ENCODE measurements around the gene DLG2. TPM values are rescaled to one million over a fixed set of nuclear protein-coding genes. Genes with fewer than 3 reads are reported as not detected.

Gene DLG2
- total and polyA plus RNA-seq, 4 donors = 1.3 to 23.3 (median 10.9) TPM

DNA sequence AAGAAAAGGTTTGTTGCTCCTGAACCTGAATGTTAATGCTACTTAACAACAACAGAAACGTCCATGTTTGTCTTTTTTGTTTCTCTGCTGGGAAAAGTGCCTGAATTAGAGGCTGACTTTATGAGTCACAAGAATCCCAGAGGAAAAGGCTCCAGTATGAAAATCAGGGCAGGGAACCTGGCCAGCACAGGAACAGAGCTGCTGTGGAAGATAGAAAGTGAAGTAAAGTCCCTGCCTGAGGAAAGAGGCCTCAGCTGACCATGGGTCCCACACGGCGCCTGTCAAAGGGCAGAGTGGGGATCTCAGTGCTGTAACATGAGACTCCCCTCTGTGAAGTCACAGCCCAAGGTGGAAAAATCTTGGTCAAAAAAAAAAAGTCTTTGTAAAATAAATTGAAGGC lies 1708.7 kb downstream of the DLG2 start:
- intact Hi-C loops (cut with DNase I) = no loop called here
- Histone ChIP-seq H3K4me1 (ENCODE audit: control insufficient read depth in 1 of 2, insufficient read depth in 2 of 2, low read length in 2 of 2) (peaks cover 0 to 2% of the 10 kb centered on the region in 2 donors), H3K4me3 (ENCODE audit: low read length in 2 of 2) (no peak overlapping the region), H3K27me3 (ENCODE audit: control insufficient read depth in 1 of 2, insufficient read depth in 2 of 2, low read length in 1 of 2) (no peaks in the 10 kb centered on the region), H3K9me3 (ENCODE audit: control insufficient read depth, low read length) (no peaks in the 10 kb centered on the region), H3K36me3 (ENCODE audit: control insufficient read depth in 1 of 2, insufficient read depth in 2 of 2, low read length in 1 of 2) (no peaks in the 10 kb centered on the region), H3K27ac (ENCODE audit: low read depth in 1 of 2, low read length in 2 of 2) (no peak overlapping the region)
- 21 to 23% methylated on average over 3 of the region's 3 CpGs for WGBS, 2 donors
- peak in 1 of 2 donors; percentile 60 for DNase-seq
- peak; percentile 62 for ATAC-seq (ENCODE audit: low FRiP score)

DNA sequence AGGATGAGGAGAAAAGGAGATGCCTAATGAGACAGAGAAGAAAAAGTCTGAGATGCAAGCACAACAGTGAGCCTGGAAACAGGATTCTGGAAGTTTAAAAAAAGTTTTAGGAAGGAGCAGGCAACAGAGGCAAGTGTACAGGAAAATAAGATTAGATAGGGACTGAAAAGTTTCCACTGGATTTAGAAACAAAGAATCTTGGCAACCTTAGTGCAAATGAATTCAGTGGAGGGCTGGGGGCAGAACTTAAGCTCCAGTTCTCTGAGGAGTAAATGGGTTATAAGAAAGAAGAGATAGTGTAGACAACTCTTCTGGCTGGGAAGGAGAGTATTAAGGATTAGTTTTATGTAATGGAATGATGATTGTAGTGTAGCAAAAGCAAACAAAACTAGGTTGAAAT lies 1712.1 kb downstream of the DLG2 start:
- no peaks in the 10 kb centered on the region for H3K36me3 ChIP-seq (ENCODE audit: control insufficient read depth in 1 of 2, insufficient read depth in 2 of 2, low read length in 1 of 2)
- H3K9me3 ChIP-seq (ENCODE audit: control insufficient read depth, low read length) = no peaks in the 10 kb centered on the region
- no peak overlapping the region for H3K27ac ChIP-seq (ENCODE audit: low read depth in 1 of 2, low read length in 2 of 2)
- ATAC-seq (ENCODE audit: low FRiP score) = no peak
- H3K4me1 ChIP-seq (ENCODE audit: control insufficient read depth in 1 of 2, insufficient read depth in 2 of 2, low read length in 2 of 2) = peaks cover 0 to 2% of the 10 kb centered on the region in 2 donors
- intact Hi-C loops (cut with DNase I) = no loop called here
- H3K4me3 ChIP-seq (ENCODE audit: low read length in 2 of 2) = no peak overlapping the region
- DNase-seq = no peak
- H3K27me3 ChIP-seq (ENCODE audit: control insufficient read depth in 1 of 2, insufficient read depth in 2 of 2, low read length in 1 of 2) = no peaks in the 10 kb centered on the region

- Histone ChIP-seq H3K4me3 (ENCODE audit: low read length in 2 of 2) (no peak overlapping the region), H3K27me3 (ENCODE audit: control insufficient read depth in 1 of 2, insufficient read depth in 2 of 2, low read length in 1 of 2) (peaks cover 0 to 2% of the 10 kb centered on the region in 2 donors), H3K36me3 (ENCODE audit: control insufficient read depth in 1 of 2, insufficient read depth in 2 of 2, low read length in 1 of 2) (no peaks in the 10 kb centered on the region), H3K9me3 (ENCODE audit: control insufficient read depth, low read length) (no peaks in the 10 kb centered on the region), H3K27ac (ENCODE audit: low read depth in 1 of 2, low read length in 2 of 2) (no peak overlapping the region), H3K4me1 (ENCODE audit: control insufficient read depth in 1 of 2, insufficient read depth in 2 of 2, low read length in 2 of 2) (no peaks in the 10 kb centered on the region)
- DNase-seq (no peak), ATAC-seq (ENCODE audit: low FRiP score) (no peak)
- intact Hi-C loops (cut with DNase I) = no loop called here
- WGBS, 2 donors = 68 to 74% methylated on average over 5 of the region's 5 CpGs
Observed at GRCh38 chr11:83909579-83910534, 1717.3 kb downstream of the DLG2 start.

DNA sequence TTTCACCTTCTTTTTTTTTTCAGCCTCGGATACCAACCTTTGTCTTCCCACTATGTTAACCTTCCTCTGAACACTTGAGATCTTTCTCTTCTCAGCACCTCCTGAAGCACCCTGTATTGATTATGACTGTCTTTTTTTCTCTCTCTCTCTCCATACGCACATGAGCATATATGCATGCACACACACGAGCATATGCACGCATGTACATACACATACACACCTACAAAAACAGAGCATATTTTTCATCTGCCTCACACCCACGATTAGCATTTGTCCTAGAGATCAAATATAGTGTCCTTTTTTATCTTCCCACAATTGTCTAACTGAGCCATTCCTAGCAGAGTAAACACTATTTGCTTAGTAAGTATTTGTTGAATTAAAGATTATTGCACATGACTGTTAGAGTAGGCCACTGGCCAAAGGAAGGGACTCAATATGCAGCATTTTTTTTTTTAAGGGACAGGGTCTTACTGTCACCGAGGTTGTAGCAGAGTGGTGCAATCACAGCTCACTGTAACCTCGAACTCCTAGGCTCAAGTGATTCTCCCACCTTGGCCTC lies 1718.8 kb downstream of the DLG2 start:
- no peak overlapping the region for H3K27ac ChIP-seq (ENCODE audit: low read depth in 1 of 2, low read length in 2 of 2)
- intact Hi-C loops (cut with DNase I) = no loop called here
- 76 to 84% methylated on average over 7 of the region's 7 CpGs for WGBS, 2 donors

DNA sequence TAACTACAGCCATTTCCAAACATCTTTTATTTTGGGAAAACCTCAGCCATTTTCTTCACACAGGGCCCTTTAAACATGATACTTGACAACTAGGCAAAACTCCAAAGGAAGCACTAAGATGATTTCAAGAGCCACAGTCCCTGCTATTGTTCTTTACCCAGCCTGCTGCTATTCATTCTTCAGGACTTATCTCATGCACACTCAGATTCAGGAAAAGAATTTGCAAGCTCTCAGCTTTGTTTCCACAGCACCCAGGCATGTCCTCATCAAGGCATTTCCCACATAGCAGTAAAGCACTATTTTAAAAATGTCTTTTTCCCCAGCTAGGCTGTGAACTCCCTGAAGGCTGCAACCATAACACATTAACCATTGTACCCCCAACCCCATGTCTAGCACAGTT lies 1731.6 kb downstream of the DLG2 start:
- no peak for DNase-seq
- Histone ChIP-seq H3K9me3 (ENCODE audit: control insufficient read depth, low read length) (no peaks in the 10 kb centered on the region), H3K27me3 (ENCODE audit: control insufficient read depth in 1 of 2, insufficient read depth in 2 of 2, low read length in 1 of 2) (no peaks in the 10 kb centered on the region), H3K27ac (ENCODE audit: low read depth in 1 of 2, low read length in 2 of 2) (no peak overlapping the region), H3K4me1 (ENCODE audit: control insufficient read depth in 1 of 2, insufficient read depth in 2 of 2, low read length in 2 of 2) (no peaks in the 10 kb centered on the region), H3K36me3 (ENCODE audit: control insufficient read depth in 1 of 2, insufficient read depth in 2 of 2, low read length in 1 of 2) (no peaks in the 10 kb centered on the region), H3K4me3 (ENCODE audit: low read length in 2 of 2) (no peak overlapping the region)
- ATAC-seq (ENCODE audit: low FRiP score) = no peak
- intact Hi-C loops (cut with DNase I) = no loop called here

More for the DNA sequence above, 1718.8 kb downstream of the DLG2 start:
- DNase-seq = no peak
- no peak for ATAC-seq (ENCODE audit: low FRiP score)
- peaks cover 0 to 2% of the 10 kb centered on the region in 2 donors for H3K27me3 ChIP-seq (ENCODE audit: control insufficient read depth in 1 of 2, insufficient read depth in 2 of 2, low read length in 1 of 2)
- no peaks in the 10 kb centered on the region for H3K4me1 ChIP-seq (ENCODE audit: control insufficient read depth in 1 of 2, insufficient read depth in 2 of 2, low read length in 2 of 2)
- H3K36me3 ChIP-seq (ENCODE audit: control insufficient read depth in 1 of 2, insufficient read depth in 2 of 2, low read length in 1 of 2) = no peaks in the 10 kb centered on the region
- no peaks in the 10 kb centered on the region for H3K9me3 ChIP-seq (ENCODE audit: control insufficient read depth, low read length)
- H3K4me3 ChIP-seq (ENCODE audit: low read length in 2 of 2) = no peak overlapping the region

DNA sequence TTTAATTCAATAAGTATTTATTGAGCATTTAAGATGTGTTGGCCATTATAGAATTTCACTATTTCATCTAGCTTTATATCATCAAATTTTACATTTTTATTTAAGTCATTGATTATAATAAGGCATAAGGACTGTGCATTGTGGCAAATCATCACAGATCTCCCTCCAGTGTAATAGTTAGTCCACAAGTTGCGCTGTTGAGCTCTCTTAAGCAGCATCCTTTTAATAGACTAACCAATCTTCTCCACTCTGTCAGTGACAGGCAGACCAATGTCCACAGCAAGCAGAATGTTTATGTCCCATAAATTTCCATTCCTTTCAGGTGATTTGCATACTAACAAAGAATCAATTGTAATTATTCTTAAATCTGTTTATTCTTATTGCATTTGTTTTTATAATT lies 1745.7 kb downstream of the DLG2 start:
- intact Hi-C loops (cut with DNase I) = no loop called here
- DNase-seq (no peak), ATAC-seq (ENCODE audit: low FRiP score) (no peak)
- no peaks in the 10 kb centered on the region for H3K4me1 ChIP-seq (ENCODE audit: control insufficient read depth in 1 of 2, insufficient read depth in 2 of 2, low read length in 2 of 2)
- no peak overlapping the region for H3K4me3 ChIP-seq (ENCODE audit: low read length in 2 of 2)
- H3K27me3 ChIP-seq (ENCODE audit: control insufficient read depth in 1 of 2, insufficient read depth in 2 of 2, low read length in 1 of 2) = no peaks in the 10 kb centered on the region
- no peaks in the 10 kb centered on the region for H3K9me3 ChIP-seq (ENCODE audit: control insufficient read depth, low read length)
- no peak overlapping the region for H3K27ac ChIP-seq (ENCODE audit: low read depth in 1 of 2, low read length in 2 of 2)
- 87 to 93% methylated on average over 1 of the region's 1 CpG for WGBS, 2 donors
- no peaks in the 10 kb centered on the region for H3K36me3 ChIP-seq (ENCODE audit: control insufficient read depth in 1 of 2, insufficient read depth in 2 of 2, low read length in 1 of 2)

GRCh38 chr11:83871054-83871453 lies 1756.1 kb downstream of the DLG2 start:
- peaks cover 0 to 2% of the 10 kb centered on the region in 2 donors for H3K36me3 ChIP-seq (ENCODE audit: control insufficient read depth in 1 of 2, insufficient read depth in 2 of 2, low read length in 1 of 2)
- H3K4me1 ChIP-seq (ENCODE audit: control insufficient read depth in 1 of 2, insufficient read depth in 2 of 2, low read length in 2 of 2) = no peaks in the 10 kb centered on the region
- no peaks in the 10 kb centered on the region for H3K9me3 ChIP-seq (ENCODE audit: control insufficient read depth, low read length)
- ATAC-seq (ENCODE audit: low FRiP score) = no peak
- H3K27me3 ChIP-seq (ENCODE audit: control insufficient read depth in 1 of 2, insufficient read depth in 2 of 2, low read length in 1 of 2) = no peaks in the 10 kb centered on the region
- H3K27ac ChIP-seq (ENCODE audit: low read depth in 1 of 2, low read length in 2 of 2) = no peak overlapping the region
- intact Hi-C loops (cut with DNase I) = no loop called here
- H3K4me3 ChIP-seq (ENCODE audit: low read length in 2 of 2) = no peak overlapping the region
- DNase-seq = no peak

DNA sequence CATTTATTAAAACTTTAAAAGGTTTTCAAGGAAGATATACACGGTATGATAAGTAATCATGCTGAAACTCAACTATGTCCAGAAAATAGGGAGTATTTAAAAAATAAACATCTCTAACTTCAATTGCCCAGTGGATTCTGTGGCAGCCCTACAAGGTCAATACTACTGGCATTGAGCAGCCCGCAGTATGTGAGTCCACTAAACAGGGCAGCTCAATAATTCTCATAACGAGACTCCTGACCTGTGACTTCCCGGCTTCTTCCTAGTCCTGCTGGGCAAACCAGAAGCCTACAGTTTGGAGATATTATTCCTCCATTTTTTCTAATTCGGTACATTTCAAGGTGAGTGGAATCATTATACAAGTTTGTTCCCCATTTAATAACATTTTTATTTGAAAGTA lies 1760.5 kb downstream of the DLG2 start:
- Histone ChIP-seq H3K27me3 (ENCODE audit: control insufficient read depth in 1 of 2, insufficient read depth in 2 of 2, low read length in 1 of 2) (no peaks in the 10 kb centered on the region), H3K4me3 (ENCODE audit: low read length in 2 of 2) (no peak overlapping the region), H3K27ac (ENCODE audit: low read depth in 1 of 2, low read length in 2 of 2) (no peak overlapping the region), H3K9me3 (ENCODE audit: control insufficient read depth, low read length) (no peaks in the 10 kb centered on the region), H3K36me3 (ENCODE audit: control insufficient read depth in 1 of 2, insufficient read depth in 2 of 2, low read length in 1 of 2) (peaks cover 0 to 2% of the 10 kb centered on the region in 2 donors), H3K4me1 (ENCODE audit: control insufficient read depth in 1 of 2, insufficient read depth in 2 of 2, low read length in 2 of 2) (no peaks in the 10 kb centered on the region)
- WGBS, 2 donors = 84 to 85% methylated on average over 5 of the region's 5 CpGs
- ATAC-seq (ENCODE audit: low FRiP score) (no peak), DNase-seq (no peak)
- intact Hi-C loops (cut with DNase I) = no loop called here

Data from aorta (tissue), 5 donors.